Ascending aorta (tissue), 2 donors: ENCODE data around the gene HDAC9. TPM values are rescaled to one million over a fixed set of nuclear protein-coding genes. Genes with fewer than 3 reads are reported as not detected.

Experiments
- DNase-seq, 2 donors: peaks; one replicate each; pipeline ENCODE4 v3.0.0-alpha.2; 2019; ENCODE audit warnings: low spot score in 2 of 2
- H3K27ac ChIP-seq, 2 donors: fragments of 200-600 bp; sonication (generic); one replicate each; pipeline ENCODE4 v1.5.1; 2016 to 2017; ENCODE audit warnings: mild to moderate bottlenecking in 1 of 2
- H3K27me3 ChIP-seq: fragments of 200-600 bp; sonication (generic); one replicate; pipeline ENCODE4 v1.5.1; 2017
- H3K36me3 ChIP-seq, 2 donors: fragments of 200-600 bp; sonication (generic); one replicate each; pipeline ENCODE4 v1.5.1; 2016
- H3K4me1 ChIP-seq, 2 donors: fragments of 200-600 bp; sonication (generic); one replicate each; pipeline ENCODE4 v1.5.1; 2016 to 2017; ENCODE audit warnings: mild to moderate bottlenecking in 1 of 2
- H3K4me3 ChIP-seq, 2 donors: fragments of 200-600 bp; sonication (generic); one replicate each; pipeline ENCODE4 v1.5.1; 2016 to 2017; ENCODE audit warnings: mild to moderate bottlenecking in 1 of 2
- H3K9me3 ChIP-seq, 2 donors: fragments of 200-600 bp; sonication (generic); one replicate each; pipeline ENCODE4 v1.5.1; 2016
- CTCF ChIP-seq, 3 experiments: fragments of 200-600 bp in 2 of 3; fragments of 450-650 bp in 1 of 3; sonication (generic) in 2 of 3; IDR thresholded peaks; one replicate each; pipeline ENCODE4 v1.5.1; 2016 to 2019; ENCODE audit warnings: antibody characterized with exemption in 3 of 3, mild to moderate bottlenecking in 1 of 3, moderate library complexity in 1 of 3
- intact Hi-C: fragments of 100-400 bp; cut with DNase I; formaldehyde crosslinking; loops from one replicate; pipeline ENCODE4 v1.15.1; 2023
- total RNA-seq: library from RNA; depleted of rRNA; stranded (reverse); fragments of >200 nt; gene quantifications from one replicate; pipeline ENCODE4 v1.1.0, GENCODE V29; 2016

Gene HDAC9
- total RNA-seq, 1 donor from 2014 or later = 33.4 TPM

GRCh38 chr7:18644981-18645380, 149.4 kb downstream of the HDAC9 start:
- intact Hi-C loops = no loop called here
- H3K27me3 ChIP-seq = no peaks in the 10 kb centered on the region
- peaks cover 12 to 32% of the 10 kb centered on the region in 2 donors for H3K36me3 ChIP-seq
- H3K4me1 ChIP-seq = peaks cover 0 to 6% of the 10 kb centered on the region in 2 donors
- H3K27ac ChIP-seq = peak overlapping the region; percentile 5 to 64
- no peak for TF ChIP-seq CTCF (IDR thresholded peaks at IDR 0.05)
- no peak for DNase-seq
- no peak overlapping the region for H3K4me3 ChIP-seq
- H3K9me3 ChIP-seq = no peaks in the 10 kb centered on the region

- no peak for TF ChIP-seq CTCF (IDR thresholded peaks at IDR 0.05)
- Histone ChIP-seq H3K4me3 (no peak overlapping the region), H3K27me3 (no peaks in the 10 kb centered on the region), H3K4me1 (peaks cover 0 to 6% of the 10 kb centered on the region in 2 donors), H3K9me3 (no peaks in the 10 kb centered on the region), H3K36me3 (peaks cover 12 to 27% of the 10 kb centered on the region in 2 donors), H3K27ac (no peak overlapping the region)
- DNase-seq = no peak
- intact Hi-C loops = no loop called here
Measured at GRCh38 chr7:18647582-18647981, 152.0 kb downstream of the HDAC9 start.

GRCh38 chr7:18648849-18649758, 153.6 kb downstream of the HDAC9 start:
- intact Hi-C loops = no loop called here
- no peak for TF ChIP-seq CTCF (IDR thresholded peaks at IDR 0.05)

GRCh38 chr7:18653381-18654155, 158.0 kb downstream of the HDAC9 start:
- TF ChIP-seq CTCF (IDR thresholded peaks at IDR 0.05) = no peak
- peaks cover 3 to 9% of the 10 kb centered on the region in 2 donors for H3K4me1 ChIP-seq
- no peak for DNase-seq
- no peaks in the 10 kb centered on the region for H3K27me3 ChIP-seq
- H3K9me3 ChIP-seq = no peaks in the 10 kb centered on the region
- H3K36me3 ChIP-seq = peaks cover 6 to 16% of the 10 kb centered on the region in 2 donors
- intact Hi-C loops = no loop called here
- no peak overlapping the region for H3K4me3 ChIP-seq
- no peak overlapping the region for H3K27ac ChIP-seq

More at GRCh38 chr7:18648849-18649758, 153.6 kb downstream of the HDAC9 start:
- no peak overlapping the region for H3K27ac ChIP-seq
- DNase-seq = no peak
- peaks cover 12 to 27% of the 10 kb centered on the region in 2 donors for H3K36me3 ChIP-seq
- H3K9me3 ChIP-seq = no peaks in the 10 kb centered on the region
- no peaks in the 10 kb centered on the region for H3K27me3 ChIP-seq
- H3K4me3 ChIP-seq = no peak overlapping the region
- H3K4me1 ChIP-seq = peaks cover 0 to 6% of the 10 kb centered on the region in 2 donors

GRCh38 chr7:18654709-18655108, 159.2 kb downstream of the HDAC9 start:
- intact Hi-C loops = no loop called here
- H3K9me3 ChIP-seq = no peaks in the 10 kb centered on the region
- H3K4me1 ChIP-seq = peaks cover 3 to 9% of the 10 kb centered on the region in 2 donors
- peaks cover 0 to 4% of the 10 kb centered on the region in 2 donors for H3K36me3 ChIP-seq
- TF ChIP-seq CTCF (IDR thresholded peaks at IDR 0.05) = no peak
- DNase-seq = peak; percentile 8 to 65
- H3K27ac ChIP-seq = peak overlapping the region; percentile 23 to 29
- H3K4me3 ChIP-seq = no peak overlapping the region
- H3K27me3 ChIP-seq = no peaks in the 10 kb centered on the region
